Fibroblast of skin of left biceps (primary cell): ENCODE data around the gene ATP11A.

Experiments
- DNase-seq, 2 experiments: peaks; one replicate each; pipeline ENCODE4 v3.0.0-alpha.2; 2013; ENCODE audit warnings: low read depth in 2 of 2

Gene ATP11A

GRCh38 chr13:112928020-112928971, 238.5 kb downstream of the ATP11A start:
- no peak for DNase-seq

- peak in 1 of 2 experiments; percentile 5 for DNase-seq
Measured at GRCh38 chr13:112928972-112929782, 239.3 kb downstream of the ATP11A start.

- DNase-seq: no peak
Measured at GRCh38 chr13:112929783-112930055, 239.9 kb downstream of the ATP11A start.

- no peak for DNase-seq
Measured at GRCh38 chr13:112930192-112930591, 240.4 kb downstream of the ATP11A start.

- DNase-seq: peak; percentile 28 to 29
Measured at GRCh38 chr13:112931028-112931934, 241.4 kb downstream of the ATP11A start.

- DNase-seq: no peak
Measured at GRCh38 chr13:112932971-112933370, 243.1 kb downstream of the ATP11A start.

- no peak for DNase-seq
Measured at GRCh38 chr13:112933649-112934048, 243.8 kb downstream of the ATP11A start.

- DNase-seq: no peak
Measured at GRCh38 chr13:112934078-112934477, 244.2 kb downstream of the ATP11A start.
